ENCODE data around the gene MXD3.
"Not testable (repeated sequence)": the region's sequence is repeated elsewhere in the genome, so short reads cannot be mapped to it uniquely, and the experiment has no call there.

MXD3 gene

GRCh38 chr5:177260961-177261360 lies 50.7 kb downstream of the MXD3 start:
- no peak for DNase-seq

- DNase-seq, result not testable (repeated sequence)
Observed at GRCh38 chr5:177258711-177259110, 53.0 kb downstream of the MXD3 start.

Measured in NCI-H1436 treated with DMSO at 0.1 percent for 48 hours (cell line).